Thyroid gland (tissue), 4 donors: Measurements from ENCODE around the gene DUSP7.

Experiments
- POLR2A ChIP-seq, 2 donors: fragments of 450-650 bp; IDR thresholded peaks; one replicate each; pipeline ENCODE4 v1.6.1; 2017; ENCODE audit warnings: antibody characterized with exemption in 2 of 2, mild to moderate bottlenecking in 2 of 2, moderate library complexity in 1 of 2
- TF ChIP-seq, protein P1 (sequence below), 6 experiments: fragments of 200-600 bp in 3 of 6; fragments of 450-650 bp in 3 of 6; sonication (generic) in 3 of 6; IDR thresholded peaks; one replicate each; pipeline ENCODE4 v1.5.1; 2016 to 2019; ENCODE audit warnings: antibody characterized with exemption in 6 of 6, mild to moderate bottlenecking in 2 of 6, inconsistent platforms in 1 of 6, moderate library complexity in 1 of 6

DNA sequence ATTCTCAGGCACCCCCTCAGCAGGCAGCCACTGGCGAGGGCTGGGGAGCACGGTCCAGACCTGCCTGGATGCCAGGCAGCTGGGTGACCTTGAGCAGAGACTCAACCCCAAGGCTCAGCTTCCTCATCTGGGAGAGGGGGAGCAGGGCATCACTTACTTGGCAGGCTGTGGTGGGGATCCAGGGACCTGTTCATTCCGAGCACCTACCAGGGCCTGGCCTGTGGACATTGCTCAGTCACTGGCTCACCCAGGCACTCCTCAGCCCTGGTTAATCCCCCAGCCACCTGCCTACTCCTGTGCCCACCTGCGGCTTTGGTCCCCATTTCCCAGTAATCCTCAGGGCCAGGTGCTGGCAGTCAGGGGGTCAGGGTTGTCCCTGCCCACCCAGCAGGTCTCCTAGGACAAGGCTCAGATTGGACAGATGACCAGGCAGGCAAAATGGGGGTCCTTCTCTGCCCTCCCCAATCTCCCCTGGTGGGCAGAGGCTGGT lies 51.4 kb downstream of the DUSP7 start:
- TF ChIP-seq, protein P1, sequence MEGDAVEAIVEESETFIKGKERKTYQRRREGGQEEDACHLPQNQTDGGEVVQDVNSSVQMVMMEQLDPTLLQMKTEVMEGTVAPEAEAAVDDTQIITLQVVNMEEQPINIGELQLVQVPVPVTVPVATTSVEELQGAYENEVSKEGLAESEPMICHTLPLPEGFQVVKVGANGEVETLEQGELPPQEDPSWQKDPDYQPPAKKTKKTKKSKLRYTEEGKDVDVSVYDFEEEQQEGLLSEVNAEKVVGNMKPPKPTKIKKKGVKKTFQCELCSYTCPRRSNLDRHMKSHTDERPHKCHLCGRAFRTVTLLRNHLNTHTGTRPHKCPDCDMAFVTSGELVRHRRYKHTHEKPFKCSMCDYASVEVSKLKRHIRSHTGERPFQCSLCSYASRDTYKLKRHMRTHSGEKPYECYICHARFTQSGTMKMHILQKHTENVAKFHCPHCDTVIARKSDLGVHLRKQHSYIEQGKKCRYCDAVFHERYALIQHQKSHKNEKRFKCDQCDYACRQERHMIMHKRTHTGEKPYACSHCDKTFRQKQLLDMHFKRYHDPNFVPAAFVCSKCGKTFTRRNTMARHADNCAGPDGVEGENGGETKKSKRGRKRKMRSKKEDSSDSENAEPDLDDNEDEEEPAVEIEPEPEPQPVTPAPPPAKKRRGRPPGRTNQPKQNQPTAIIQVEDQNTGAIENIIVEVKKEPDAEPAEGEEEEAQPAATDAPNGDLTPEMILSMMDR (IDR thresholded peaks at IDR 0.05): no peak
- TF ChIP-seq POLR2A (IDR thresholded peaks at IDR 0.05): no peak
